ENCODE measurements around the gene CCDC88A. TPM values are rescaled to one million over a fixed set of nuclear protein-coding genes. Genes with fewer than 3 reads are reported as not detected.
"Not testable (repeated sequence)": the region's sequence is repeated elsewhere in the genome, so short reads cannot be mapped to it uniquely, and the experiment has no call there.

The CCDC88A gene
- total and polyA plus RNA-seq, 9 donors = 48.7 to 76.6 (median 62.4) TPM

GRCh38 chr2:55279214-55279835 lies 140.3 kb downstream of the CCDC88A start:
- WGBS (ENCODE audit: insufficient coverage) = 30% methylated on average over 2 of the region's 10 CpGs
- H3K4me3 ChIP-seq (ENCODE audit: low read length) = not testable (repeated sequence)

GRCh38 chr2:55277310-55277709 lies 142.3 kb downstream of the CCDC88A start:
- Histone ChIP-seq H3K27me3 (ENCODE audit: control insufficient read depth, insufficient read depth, low read length) (peaks cover 7% of the 10 kb centered on the region), H3K36me3 (ENCODE audit: control insufficient read depth, insufficient read depth, low read length) (no peaks in the 10 kb centered on the region), H3K27ac (ENCODE audit: low read length) (no peak overlapping the region), H3K4me1 (ENCODE audit: control insufficient read depth, insufficient read depth, low read length) (peaks cover 6% of the 10 kb centered on the region), H3K9me3 (replicated peaks; ENCODE audit: control insufficient read depth, low read depth, low read length) (no peaks in the 10 kb centered on the region), H3K4me3 (ENCODE audit: low read length) (no peak overlapping the region)
- 67% methylated on average over 1 of the region's 3 CpGs for WGBS (ENCODE audit: insufficient coverage)
- DNase-seq = no peak

More at GRCh38 chr2:55279214-55279835, 140.3 kb downstream of the CCDC88A start:
- H3K9me3 ChIP-seq (replicated peaks; ENCODE audit: control insufficient read depth, low read depth, low read length); DNase-seq; H3K27ac ChIP-seq (ENCODE audit: low read length); H3K4me1 ChIP-seq (ENCODE audit: control insufficient read depth, insufficient read depth, low read length); H3K27me3 ChIP-seq (ENCODE audit: control insufficient read depth, insufficient read depth, low read length); H3K36me3 ChIP-seq (ENCODE audit: control insufficient read depth, insufficient read depth, low read length): not testable (repeated sequence)

GRCh38 chr2:55274346-55274745 lies 145.3 kb downstream of the CCDC88A start:
- not testable (repeated sequence) for H3K4me1 ChIP-seq (ENCODE audit: control insufficient read depth, insufficient read depth, low read length); H3K27me3 ChIP-seq (ENCODE audit: control insufficient read depth, insufficient read depth, low read length); DNase-seq; H3K36me3 ChIP-seq (ENCODE audit: control insufficient read depth, insufficient read depth, low read length); H3K27ac ChIP-seq (ENCODE audit: low read length); H3K4me3 ChIP-seq (ENCODE audit: low read length); H3K9me3 ChIP-seq (replicated peaks; ENCODE audit: control insufficient read depth, low read depth, low read length)
- WGBS (ENCODE audit: insufficient coverage) = 100% methylated on average over 1 of the region's 2 CpGs

GRCh38 chr2:55269645-55269990 lies 150.0 kb downstream of the CCDC88A start:
- WGBS (ENCODE audit: insufficient coverage) = 35% methylated on average over 4 of the region's 7 CpGs
- Histone ChIP-seq H3K27ac (ENCODE audit: low read length) (peak overlapping the region; percentile 92), H3K4me3 (ENCODE audit: low read length) (peak overlapping the region; percentile 58), H3K36me3 (ENCODE audit: control insufficient read depth, insufficient read depth, low read length) (no peaks in the 10 kb centered on the region), H3K4me1 (ENCODE audit: control insufficient read depth, insufficient read depth, low read length) (peaks cover 10% of the 10 kb centered on the region), H3K27me3 (ENCODE audit: control insufficient read depth, insufficient read depth, low read length) (no peaks in the 10 kb centered on the region), H3K9me3 (replicated peaks; ENCODE audit: control insufficient read depth, low read depth, low read length) (no peaks in the 10 kb centered on the region)
- peak; percentile 30 for DNase-seq

- Histone ChIP-seq H3K9me3 (replicated peaks; ENCODE audit: control insufficient read depth, low read depth, low read length) (no peaks in the 10 kb centered on the region), H3K27me3 (ENCODE audit: control insufficient read depth, insufficient read depth, low read length) (no peaks in the 10 kb centered on the region), H3K4me3 (ENCODE audit: low read length) (peak within 1 kb of the TSS; percentile 58), H3K36me3 (ENCODE audit: control insufficient read depth, insufficient read depth, low read length) (peaks cover 3% of the 10 kb centered on the region), H3K27ac (ENCODE audit: low read length) (peak within 1 kb of the TSS; percentile 92), H3K4me1 (ENCODE audit: control insufficient read depth, insufficient read depth, low read length) (peaks cover 10% of the 10 kb centered on the region)
- WGBS (ENCODE audit: insufficient coverage) = 0% methylated on average over 42 of the region's 43 CpGs
- peak; percentile 98 for DNase-seq
Observed at GRCh38 chr2:55268907-55269644, 150.6 kb downstream of the CCDC88A start, which contains the start of gene MTIF2. TSS of gene MTIF2 (minus strand) at chr2:55269231. CDS start at chr2:55263858, 5,373 bp downstream.

- Histone ChIP-seq H3K36me3 (ENCODE audit: control insufficient read depth, insufficient read depth, low read length) (peaks cover 8% of the 10 kb centered on the region), H3K4me3 (ENCODE audit: low read length) (peak overlapping the region; percentile 58), H3K4me1 (ENCODE audit: control insufficient read depth, insufficient read depth, low read length) (peaks cover 10% of the 10 kb centered on the region), H3K9me3 (replicated peaks; ENCODE audit: control insufficient read depth, low read depth, low read length) (no peaks in the 10 kb centered on the region), H3K27me3 (ENCODE audit: control insufficient read depth, insufficient read depth, low read length) (no peaks in the 10 kb centered on the region), H3K27ac (ENCODE audit: low read length) (peak overlapping the region; percentile 92)
- WGBS (ENCODE audit: insufficient coverage) = 10% methylated on average over 10 of the region's 13 CpGs
- DNase-seq = peak; percentile 34
Observed at GRCh38 chr2:55268288-55268906, 151.3 kb downstream of the CCDC88A start.

- H3K27me3 ChIP-seq (ENCODE audit: control insufficient read depth, insufficient read depth, low read length); H3K4me1 ChIP-seq (ENCODE audit: control insufficient read depth, insufficient read depth, low read length); H3K9me3 ChIP-seq (replicated peaks; ENCODE audit: control insufficient read depth, low read depth, low read length); H3K4me3 ChIP-seq (ENCODE audit: low read length); H3K27ac ChIP-seq (ENCODE audit: low read length); DNase-seq: not testable (repeated sequence)
- WGBS (ENCODE audit: insufficient coverage) = no CpG with 5 or more reads among the region's 3 CpGs
- H3K36me3 ChIP-seq (ENCODE audit: control insufficient read depth, insufficient read depth, low read length) = peaks cover 36% of the 10 kb centered on the region
Observed at GRCh38 chr2:55259586-55259985, 160.1 kb downstream of the CCDC88A start.

GRCh38 chr2:55252832-55253231 lies 166.8 kb downstream of the CCDC88A start:
- no CpG with 5 or more reads among the region's 3 CpGs for WGBS (ENCODE audit: insufficient coverage)
- Histone ChIP-seq H3K4me3 (ENCODE audit: low read length) (no peak overlapping the region), H3K4me1 (ENCODE audit: control insufficient read depth, insufficient read depth, low read length) (no peaks in the 10 kb centered on the region), H3K27me3 (ENCODE audit: control insufficient read depth, insufficient read depth, low read length) (no peaks in the 10 kb centered on the region), H3K36me3 (ENCODE audit: control insufficient read depth, insufficient read depth, low read length) (peaks cover 28% of the 10 kb centered on the region), H3K9me3 (replicated peaks; ENCODE audit: control insufficient read depth, low read depth, low read length) (no peaks in the 10 kb centered on the region), H3K27ac (ENCODE audit: low read length) (no peak overlapping the region)
- no peak for DNase-seq

- Histone ChIP-seq H3K4me1 (ENCODE audit: control insufficient read depth, insufficient read depth, low read length) (no peaks in the 10 kb centered on the region), H3K27ac (ENCODE audit: low read length) (no peak overlapping the region), H3K4me3 (ENCODE audit: low read length) (no peak overlapping the region), H3K27me3 (ENCODE audit: control insufficient read depth, insufficient read depth, low read length) (no peaks in the 10 kb centered on the region), H3K36me3 (ENCODE audit: control insufficient read depth, insufficient read depth, low read length) (peaks cover 28% of the 10 kb centered on the region), H3K9me3 (replicated peaks; ENCODE audit: control insufficient read depth, low read depth, low read length) (no peaks in the 10 kb centered on the region)
- no peak for DNase-seq
- whole genome bisulfite sequencing (ENCODE audit: insufficient coverage) = 96% methylated on average over 5 of the region's 5 CpGs
Observed at GRCh38 chr2:55247025-55247424, 172.6 kb downstream of the CCDC88A start.

- Histone ChIP-seq H3K9me3 (replicated peaks; ENCODE audit: control insufficient read depth, low read depth, low read length) (no peaks in the 10 kb centered on the region), H3K4me3 (ENCODE audit: low read length) (no peak overlapping the region), H3K27ac (ENCODE audit: low read length) (no peak overlapping the region), H3K4me1 (ENCODE audit: control insufficient read depth, insufficient read depth, low read length) (no peaks in the 10 kb centered on the region), H3K36me3 (ENCODE audit: control insufficient read depth, insufficient read depth, low read length) (peaks cover 25% of the 10 kb centered on the region), H3K27me3 (ENCODE audit: control insufficient read depth, insufficient read depth, low read length) (no peaks in the 10 kb centered on the region)
- no peak for DNase-seq
- WGBS (ENCODE audit: insufficient coverage) = 86% methylated on average over 1 of the region's 5 CpGs
Observed at GRCh38 chr2:55245411-55245810, 174.2 kb downstream of the CCDC88A start.
